ENCODE data around the gene AIMP1.

Gene AIMP1

DNA sequence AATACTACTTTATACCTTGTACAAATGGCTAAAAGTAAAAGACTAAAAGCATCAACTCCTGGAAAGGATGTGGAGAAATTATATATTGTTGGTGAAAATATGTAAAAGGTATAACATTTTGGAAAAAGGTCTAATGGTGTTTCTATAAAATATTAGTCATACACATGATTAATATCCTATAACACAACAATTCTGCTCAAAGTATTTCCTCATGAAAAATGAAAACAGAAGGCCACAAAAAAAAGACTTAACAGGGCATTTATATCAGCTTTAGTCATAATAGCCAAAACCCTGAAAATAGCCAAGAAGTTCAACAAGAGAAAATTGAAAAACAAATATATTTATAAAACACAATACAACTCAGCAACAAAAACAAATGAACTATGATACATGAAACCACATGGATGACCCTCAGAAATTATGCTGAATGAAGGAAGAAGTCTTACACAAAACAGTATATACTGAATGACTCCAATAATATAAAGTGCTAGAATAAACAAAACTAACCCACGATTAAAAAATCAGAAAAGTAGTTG lies 39.1 kb upstream of the AIMP1 start:
- H3K36me3 Mint-ChIP-seq (ENCODE audit: low read depth): peaks cover 65% of the 10 kb centered on the region
- TF ChIP-seq, protein P1, sequence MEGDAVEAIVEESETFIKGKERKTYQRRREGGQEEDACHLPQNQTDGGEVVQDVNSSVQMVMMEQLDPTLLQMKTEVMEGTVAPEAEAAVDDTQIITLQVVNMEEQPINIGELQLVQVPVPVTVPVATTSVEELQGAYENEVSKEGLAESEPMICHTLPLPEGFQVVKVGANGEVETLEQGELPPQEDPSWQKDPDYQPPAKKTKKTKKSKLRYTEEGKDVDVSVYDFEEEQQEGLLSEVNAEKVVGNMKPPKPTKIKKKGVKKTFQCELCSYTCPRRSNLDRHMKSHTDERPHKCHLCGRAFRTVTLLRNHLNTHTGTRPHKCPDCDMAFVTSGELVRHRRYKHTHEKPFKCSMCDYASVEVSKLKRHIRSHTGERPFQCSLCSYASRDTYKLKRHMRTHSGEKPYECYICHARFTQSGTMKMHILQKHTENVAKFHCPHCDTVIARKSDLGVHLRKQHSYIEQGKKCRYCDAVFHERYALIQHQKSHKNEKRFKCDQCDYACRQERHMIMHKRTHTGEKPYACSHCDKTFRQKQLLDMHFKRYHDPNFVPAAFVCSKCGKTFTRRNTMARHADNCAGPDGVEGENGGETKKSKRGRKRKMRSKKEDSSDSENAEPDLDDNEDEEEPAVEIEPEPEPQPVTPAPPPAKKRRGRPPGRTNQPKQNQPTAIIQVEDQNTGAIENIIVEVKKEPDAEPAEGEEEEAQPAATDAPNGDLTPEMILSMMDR (IDR thresholded peaks at IDR 0.05): no peak
- no peak overlapping the region for H3K27ac Mint-ChIP-seq
- H3K4me3 Mint-ChIP-seq: no peak overlapping the region
- no peaks in the 10 kb centered on the region for H3K27me3 Mint-ChIP-seq (ENCODE audit: low read depth, poor library complexity)
- peaks cover 16% of the 10 kb centered on the region for H3K9me3 Mint-ChIP-seq
- DNase-seq: no peak
- H3K4me1 Mint-ChIP-seq: no peaks in the 10 kb centered on the region

DNA sequence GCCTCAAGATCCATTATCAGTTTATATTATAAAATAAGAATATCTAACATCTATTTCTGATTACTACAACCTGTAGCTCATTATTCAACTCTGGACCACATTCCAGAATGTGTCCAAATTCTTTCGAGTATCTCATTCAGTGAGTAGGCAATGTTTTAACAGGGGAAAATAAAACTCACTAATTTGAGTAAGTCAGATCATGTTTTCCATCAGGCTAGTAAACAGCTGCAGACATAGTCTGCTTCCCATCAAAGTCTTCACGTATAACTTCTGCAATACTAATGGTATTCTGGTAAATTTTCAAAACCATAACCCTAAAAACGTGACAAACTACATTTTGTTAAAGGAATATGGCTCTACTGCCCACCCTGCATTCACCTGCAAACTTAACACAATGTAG lies 32.1 kb upstream of the AIMP1 start:
- Mint-ChIP-seq H3K9me3 (peaks cover 18% of the 10 kb centered on the region), H3K36me3 (ENCODE audit: low read depth) (peaks cover 74% of the 10 kb centered on the region), H3K27me3 (ENCODE audit: low read depth, poor library complexity) (no peaks in the 10 kb centered on the region), H3K27ac (peak overlapping the region; percentile 33), H3K4me1 (no peaks in the 10 kb centered on the region), H3K4me3 (no peak overlapping the region)
- TF ChIP-seq, protein P1 (IDR thresholded peaks at IDR 0.05): no peak
- DNase-seq: no peak

DNA sequence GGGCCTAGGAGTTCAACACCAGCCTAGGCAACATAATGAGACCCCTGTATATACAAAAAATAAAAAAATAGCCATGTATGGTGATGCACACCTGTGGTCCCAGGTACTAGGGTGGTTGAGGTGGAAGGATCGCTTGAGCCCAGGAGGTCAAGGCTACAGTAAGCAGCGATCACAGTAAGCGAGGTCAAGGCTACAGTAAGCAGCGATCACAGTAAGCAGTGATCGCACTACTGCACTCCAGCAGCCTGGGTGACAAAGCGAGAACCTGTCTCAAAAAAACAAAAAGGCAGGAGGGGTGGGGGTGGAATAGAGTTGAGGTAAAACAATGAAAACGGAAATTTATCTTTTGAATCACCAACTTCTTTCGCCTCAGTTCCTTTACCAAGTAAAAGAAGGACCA lies 29.7 kb upstream of the AIMP1 start:
- Mint-ChIP-seq H3K4me3 (no peak overlapping the region), H3K4me1 (no peaks in the 10 kb centered on the region), H3K9me3 (peaks cover 16% of the 10 kb centered on the region), H3K27ac (peak overlapping the region; percentile 84), H3K27me3 (ENCODE audit: low read depth, poor library complexity) (no peaks in the 10 kb centered on the region), H3K36me3 (ENCODE audit: low read depth) (peaks cover 68% of the 10 kb centered on the region)
- TF ChIP-seq, protein P1 (IDR thresholded peaks at IDR 0.05): no peak
- DNase-seq: no peak

DNA sequence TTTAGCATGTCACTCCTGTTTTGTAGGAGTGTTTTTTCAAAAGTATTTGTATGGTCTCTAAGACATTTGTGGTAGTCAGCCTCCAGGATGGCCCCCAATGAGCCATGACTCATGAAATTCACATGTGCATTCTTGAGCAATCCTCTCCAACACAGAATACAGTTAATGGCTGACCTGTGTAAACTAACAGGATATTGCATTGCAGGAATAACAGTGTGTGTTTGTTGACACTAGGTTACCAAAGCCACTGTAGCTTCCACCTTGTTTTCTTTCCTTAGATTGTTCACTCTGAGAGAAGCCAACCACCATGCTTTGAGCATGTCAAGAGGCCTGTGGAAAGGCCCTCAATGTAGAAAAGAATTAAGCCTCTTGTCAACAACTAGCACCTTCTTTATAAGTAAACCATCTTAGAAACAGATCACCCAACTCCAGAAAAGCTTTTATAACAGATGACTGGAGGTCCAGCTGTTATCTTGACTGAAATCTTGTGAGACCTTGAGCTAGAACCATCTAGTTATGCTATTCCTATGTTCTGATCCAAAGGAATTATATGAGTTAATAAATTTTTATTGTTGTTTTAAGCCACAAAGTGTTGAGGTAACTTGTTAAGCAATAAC lies 28.9 kb upstream of the AIMP1 start:
- DNase-seq: no peak
- TF ChIP-seq, protein P1 (IDR thresholded peaks at IDR 0.05): no peak
- Mint-ChIP-seq H3K36me3 (ENCODE audit: low read depth) (peaks cover 59% of the 10 kb centered on the region), H3K4me3 (no peak overlapping the region), H3K27ac (peak overlapping the region; percentile 74), H3K9me3 (peaks cover 7% of the 10 kb centered on the region), H3K4me1 (no peaks in the 10 kb centered on the region), H3K27me3 (ENCODE audit: low read depth, poor library complexity) (no peaks in the 10 kb centered on the region)

DNA sequence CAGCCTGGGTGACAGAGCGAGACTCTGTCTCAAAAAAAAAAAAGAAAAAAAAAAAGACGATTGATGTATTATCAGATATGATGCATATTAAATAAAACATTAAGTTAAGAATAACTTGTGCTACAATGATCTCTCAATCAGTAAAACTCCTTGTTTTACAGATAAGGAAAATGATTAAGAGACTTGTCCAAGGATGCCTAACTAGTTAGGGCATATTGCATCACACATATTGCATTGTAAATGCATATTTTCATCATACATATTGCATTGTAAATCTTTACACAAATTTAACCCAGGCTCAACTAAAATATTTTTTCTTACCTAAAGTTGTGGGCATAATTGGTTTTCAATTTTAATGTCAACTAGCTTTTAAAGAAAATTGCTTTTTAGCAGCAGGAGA lies 26.6 kb upstream of the AIMP1 start:
- Mint-ChIP-seq H3K36me3 (ENCODE audit: low read depth) (peaks cover 50% of the 10 kb centered on the region), H3K27me3 (ENCODE audit: low read depth, poor library complexity) (no peaks in the 10 kb centered on the region), H3K9me3 (peaks cover 6% of the 10 kb centered on the region), H3K4me1 (no peaks in the 10 kb centered on the region), H3K27ac (no peak overlapping the region), H3K4me3 (no peak overlapping the region)
- DNase-seq: no peak
- TF ChIP-seq, protein P1 (IDR thresholded peaks at IDR 0.05): no peak

DNA sequence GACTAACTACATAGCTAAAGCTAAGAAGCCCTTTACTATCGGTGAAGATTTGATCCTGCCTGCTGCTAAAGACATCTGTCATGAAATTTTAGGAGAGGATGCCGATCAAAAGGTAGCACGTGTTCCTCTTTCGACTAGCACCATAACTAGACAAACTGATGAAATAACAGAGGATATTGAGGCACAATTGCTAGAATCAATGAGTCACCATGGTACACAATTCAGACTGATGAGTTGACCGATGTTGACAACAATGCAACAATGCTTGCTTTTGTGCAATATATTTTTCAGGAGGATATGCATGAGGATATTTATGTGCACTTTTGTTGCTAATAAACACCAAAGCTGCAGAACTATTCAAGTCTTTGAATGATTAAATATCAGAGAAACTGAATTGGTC lies 24.7 kb upstream of the AIMP1 start:
- no peak overlapping the region for H3K27ac Mint-ChIP-seq
- H3K4me3 Mint-ChIP-seq: no peak overlapping the region
- peaks cover 63% of the 10 kb centered on the region for H3K36me3 Mint-ChIP-seq (ENCODE audit: low read depth)
- peaks cover 6% of the 10 kb centered on the region for H3K9me3 Mint-ChIP-seq
- H3K27me3 Mint-ChIP-seq (ENCODE audit: low read depth, poor library complexity): no peaks in the 10 kb centered on the region
- TF ChIP-seq, protein P1 (IDR thresholded peaks at IDR 0.05): no peak
- DNase-seq: no peak
- H3K4me1 Mint-ChIP-seq: no peaks in the 10 kb centered on the region

Data from nephron progenitor cell (in vitro differentiated cells).